Measurements from ENCODE around the gene ETV5.

The ETV5 gene

GRCh38 chr3:186108941-186109865 lies at the start of gene ETV5:
Gene ETV5 (minus strand): TSS chr3:186109089. CDS start chr3:186105868, 3,221 bp downstream.
- DNase-seq (ENCODE audit: low read depth in 2 of 2): peak; percentile 85 to 90

GRCh38 chr3:186154641-186155040 lies 45.8 kb upstream of the ETV5 start:
- no peak for DNase-seq (ENCODE audit: low read depth in 2 of 2)

- DNase-seq (ENCODE audit: low read depth in 2 of 2): no peak
These were observed 44.0 kb upstream of the ETV5 start for GRCh38 chr3:186152889-186153292.

- no peak for DNase-seq (ENCODE audit: low read depth in 2 of 2)
These were observed 43.5 kb upstream of the ETV5 start for GRCh38 chr3:186152361-186152798.

GRCh38 chr3:186151077-186151971 lies 42.4 kb upstream of the ETV5 start:
- DNase-seq (ENCODE audit: low read depth in 2 of 2): no peak

- no peak for DNase-seq (ENCODE audit: low read depth in 2 of 2)
These were observed 41.3 kb upstream of the ETV5 start for GRCh38 chr3:186150041-186150830.

- no peak for DNase-seq (ENCODE audit: low read depth in 2 of 2)
These were observed 40.6 kb upstream of the ETV5 start for GRCh38 chr3:186149319-186149960.

GRCh38 chr3:186144257-186144656 lies 35.4 kb upstream of the ETV5 start:
- DNase-seq (ENCODE audit: low read depth in 2 of 2): no peak

GRCh38 chr3:186143250-186143649 lies 34.4 kb upstream of the ETV5 start:
- DNase-seq (ENCODE audit: low read depth in 2 of 2): no peak

- no peak for DNase-seq (ENCODE audit: low read depth in 2 of 2)
These were observed 33.6 kb upstream of the ETV5 start for GRCh38 chr3:186142393-186142932.

- DNase-seq (ENCODE audit: low read depth in 2 of 2): no peak
These were observed 32.9 kb upstream of the ETV5 start for GRCh38 chr3:186141790-186142189.

- no peak for DNase-seq (ENCODE audit: low read depth in 2 of 2)
These were observed 29.5 kb upstream of the ETV5 start for GRCh38 chr3:186138272-186138981.

GRCh38 chr3:186137051-186137685 lies 28.3 kb upstream of the ETV5 start:
- DNase-seq (ENCODE audit: low read depth in 2 of 2): no peak

- DNase-seq (ENCODE audit: low read depth in 2 of 2): no peak
These were observed 25.1 kb upstream of the ETV5 start for GRCh38 chr3:186133980-186134379.

GRCh38 chr3:186132487-186132886 lies 23.6 kb upstream of the ETV5 start:
- no peak for DNase-seq (ENCODE audit: low read depth in 2 of 2)

- no peak for DNase-seq (ENCODE audit: low read depth in 2 of 2)
These were observed 20.3 kb upstream of the ETV5 start for GRCh38 chr3:186129206-186129605.

GRCh38 chr3:186128158-186128557 lies 19.3 kb upstream of the ETV5 start:
- no peak for DNase-seq (ENCODE audit: low read depth in 2 of 2)

GRCh38 chr3:186127463-186127862 lies 18.6 kb upstream of the ETV5 start:
- DNase-seq (ENCODE audit: low read depth in 2 of 2): no peak

- no peak for DNase-seq (ENCODE audit: low read depth in 2 of 2)
These were observed 16.2 kb upstream of the ETV5 start for GRCh38 chr3:186125118-186125517.

GRCh38 chr3:186124592-186124991 lies 15.7 kb upstream of the ETV5 start:
- no peak for DNase-seq (ENCODE audit: low read depth in 2 of 2)

Data from stimulated activated CD4-positive, alpha-beta T cell treated with anti-CD3 and anti-CD28 coated beads, Interleukin-4, amount 100 ng/mL, for 48 hours (primary cell).